Activated naive CD4-positive, alpha-beta T cell treated with anti-CD3 and anti-CD28 coated beads, Interleukin-2, amount 50 U/mL, for 16 hours (primary cell): ENCODE data around the gene CHRM2.

ENCODE experiments used
- DNase-seq: peaks from one replicate; pipeline ENCODE4 v3.0.0-alpha.2; 2020

CHRM2 gene

GRCh38 chr7:136964347-136964746 is 95.9 kb downstream of the CHRM2 start:
- DNase-seq = no peak

- DNase-seq = no peak
These were observed 98.4 kb downstream of the CHRM2 start for GRCh38 chr7:136966825-136967224.

GRCh38 chr7:136969761-136970160 is 101.3 kb downstream of the CHRM2 start:
- DNase-seq = no peak

- no peak for DNase-seq
These were observed 103.3 kb downstream of the CHRM2 start for GRCh38 chr7:136971776-136972175.

GRCh38 chr7:136976504-136977251 is 108.2 kb downstream of the CHRM2 start:
- no peak for DNase-seq

GRCh38 chr7:136993377-136993776 is 124.9 kb downstream of the CHRM2 start:
- no peak for DNase-seq

GRCh38 chr7:136997735-136998134 is 129.3 kb downstream of the CHRM2 start:
- DNase-seq = no peak

GRCh38 chr7:136998495-136998894 is 130.0 kb downstream of the CHRM2 start:
- DNase-seq = no peak

- no peak for DNase-seq
These were observed 132.2 kb downstream of the CHRM2 start for GRCh38 chr7:137000621-137001020.

GRCh38 chr7:137001041-137001440 is 132.6 kb downstream of the CHRM2 start:
- DNase-seq = no peak

- no peak for DNase-seq
These were observed 133.0 kb downstream of the CHRM2 start for GRCh38 chr7:137001478-137001877.

- DNase-seq = no peak
These were observed 134.6 kb downstream of the CHRM2 start for GRCh38 chr7:137003086-137003485.

GRCh38 chr7:137003566-137003965 is 135.1 kb downstream of the CHRM2 start:
- no peak for DNase-seq

GRCh38 chr7:137005873-137006272 is 137.4 kb downstream of the CHRM2 start:
- DNase-seq = no peak

GRCh38 chr7:137006293-137006692 is 137.8 kb downstream of the CHRM2 start:
- no peak for DNase-seq

- no peak for DNase-seq
These were observed 138.7 kb downstream of the CHRM2 start for GRCh38 chr7:137007001-137007694.

- no peak for DNase-seq
These were observed 141.0 kb downstream of the CHRM2 start for GRCh38 chr7:137009404-137009803.

- no peak for DNase-seq
These were observed 146.6 kb downstream of the CHRM2 start for GRCh38 chr7:137015015-137015414.

- DNase-seq = no peak
These were observed 148.8 kb downstream of the CHRM2 start for GRCh38 chr7:137017221-137017620.

- no peak for DNase-seq
These were observed 150.0 kb downstream of the CHRM2 start for GRCh38 chr7:137018468-137018867.

GRCh38 chr7:137020351-137020750 is 151.9 kb downstream of the CHRM2 start:
- no peak for DNase-seq

GRCh38 chr7:137025469-137026175 is 157.2 kb downstream of the CHRM2 start:
- no peak for DNase-seq

- no peak for DNase-seq
These were observed 157.7 kb downstream of the CHRM2 start for GRCh38 chr7:137026176-137026500.

GRCh38 chr7:137032436-137032835 is 164.0 kb downstream of the CHRM2 start:
- no peak for DNase-seq
